H1 (cell line): ENCODE measurements around the gene EXD2. TPM values are rescaled to one million over a fixed set of nuclear protein-coding genes. Genes with fewer than 3 reads are reported as not detected.

ENCODE experiments used
- CTCF ChIA-PET: fragments of 300-600 bp; sonication (Branson Sonifier 250); formaldehyde crosslinking; loops from one replicate; lab custom pipeline; 2021; ENCODE audit not compliant: partially characterized antibody; lab: Charles Lee
- POLR2A ChIA-PET: fragments of 300-600 bp; sonication (Branson Sonifier 250); formaldehyde crosslinking; loops from one replicate; lab custom pipeline; 2021; ENCODE audit warnings: inconsistent platforms; ENCODE audit not compliant: partially characterized antibody; lab: Charles Lee
- DNase-seq, 2 experiments: peaks; one replicate each; pipeline versions ENCODE4 v3.0.0 to v3.0.0-alpha.2; 2010 to 2022; ENCODE audit warnings: low spot score in 2 of 2, low read depth in 1 of 2, mixed read lengths in 1 of 2
- FAIRE-seq: peaks from 2 replicates; lab custom pipeline; 2011; peaks lifted over from hg19 to GRCh38; lab: Jason Lieb, UNC
- H2AFZ ChIP-seq: 2 replicates; pipeline ENCODE4 v1.8.1; 2012; ENCODE audit warnings: low read length, inconsistent platforms
- H2AK5ac ChIP-seq: 2 replicates; pipeline ENCODE4 v1.6.1; 2013; ENCODE audit warnings: low read depth, low read length
- H2BK120ac ChIP-seq: replicated peaks from 2 replicates; pipeline ENCODE3; 2013; ENCODE audit warnings: low read depth, low read length, inconsistent platforms
- H2BK12ac ChIP-seq: 2 replicates; pipeline ENCODE4 v1.6.1; 2013; ENCODE audit warnings: low read depth, low read length
- H2BK15ac ChIP-seq: 2 replicates; pipeline ENCODE4 v1.6.1; 2013; ENCODE audit warnings: low read length
- H2BK20ac ChIP-seq: 2 replicates; pipeline ENCODE4 v1.6.1; 2013; ENCODE audit warnings: low read length
- H2BK5ac ChIP-seq: 2 replicates; pipeline ENCODE4 v1.6.1; 2013; ENCODE audit warnings: low read depth, low read length
- H3K14ac ChIP-seq: 2 replicates; pipeline ENCODE4 v1.6.1; 2013; ENCODE audit warnings: inconsistent platforms; ENCODE audit not compliant: insufficient read length
- H3K18ac ChIP-seq: 2 replicates; pipeline ENCODE4 v1.6.1; 2013; ENCODE audit warnings: low read length; ENCODE audit errors: extremely low read depth
- H3K23ac ChIP-seq: 2 replicates; pipeline ENCODE4 v1.6.1; 2013; ENCODE audit warnings: inconsistent platforms; ENCODE audit not compliant: insufficient read length
- H3K23me2 ChIP-seq: 2 replicates; pipeline ENCODE4 v1.6.1; 2013; ENCODE audit warnings: low read depth, low read length
- H3K27ac ChIP-seq: 2 replicates; pipeline ENCODE4 v1.6.1; 2011; ENCODE audit warnings: low read depth, low read length, inconsistent platforms
- H3K27me3 ChIP-seq, 4 experiments: replicated peaks in 1 of 4; 1 replicate in 1 of 4; 2 replicates in 3 of 4; pipeline versions ENCODE4 v1.6.1 to v1.8.1; 2011 to 2013; ENCODE audit warnings: low read length in 3 of 4, mild to moderate bottlenecking in 3 of 4, inconsistent platforms in 2 of 4, mixed read lengths in 2 of 4, moderate library complexity in 1 of 4; ENCODE audit not compliant: control insufficient read depth in 3 of 4, insufficient read depth in 3 of 4; ENCODE audit errors: extremely low read depth in 1 of 4
- H3K36me3 ChIP-seq, 4 experiments: 2 replicates each; pipeline versions ENCODE4 v1.6.1 to v1.8.1; 2011 to 2013; ENCODE audit warnings: mild to moderate bottlenecking in 4 of 4, low read length in 3 of 4, moderate library complexity in 2 of 4, control low read depth in 1 of 4, inconsistent platforms in 1 of 4; ENCODE audit not compliant: insufficient read depth in 4 of 4, control insufficient read depth in 2 of 4
- H3K4ac ChIP-seq: replicated peaks from 2 replicates; pipeline ENCODE3; 2013; ENCODE audit warnings: low read length, low read depth, mixed read lengths, inconsistent platforms; ENCODE audit not compliant: insufficient read length
- H3K4me1 ChIP-seq, 4 experiments: replicated peaks in 1 of 4; 1 replicate in 1 of 4; 2 replicates in 3 of 4; pipeline versions ENCODE4 v1.6.1 to v1.8.1; 2011 to 2013; ENCODE audit warnings: low read length in 3 of 4, inconsistent platforms in 2 of 4, mixed read lengths in 1 of 4; ENCODE audit not compliant: insufficient read depth in 4 of 4, control insufficient read depth in 3 of 4
- H3K4me2 ChIP-seq, 2 experiments: 2 replicates each; pipeline versions ENCODE4 v1.6.1 to v1.8.1; 2011 to 2013; ENCODE audit warnings: low read depth in 2 of 2, low read length in 2 of 2, control low read depth in 1 of 2, inconsistent platforms in 1 of 2, mild to moderate bottlenecking in 1 of 2; ENCODE audit not compliant: insufficient read depth in 1 of 2
- H3K4me3 ChIP-seq, 4 experiments: fragments of 200-600, 300-600 bp in 1 of 4; sonication (generic), shearing (Covaris generic), sonication (Bioruptor Twin) in 1 of 4; 2 replicates each; pipeline versions ENCODE4 v1.5.1 to v1.8.1; 2011 to 2016; ENCODE audit warnings: low read length in 4 of 4, low read depth in 3 of 4, control low read depth in 2 of 4, inconsistent platforms in 2 of 4, mild to moderate bottlenecking in 2 of 4, mixed read lengths in 1 of 4, moderate library complexity in 1 of 4; ENCODE audit not compliant: insufficient read depth in 2 of 4; ENCODE audit errors: extremely low read depth in 1 of 4
- H3K56ac ChIP-seq: replicated peaks from 2 replicates; pipeline ENCODE3; 2013; ENCODE audit warnings: low read depth, mild to moderate bottlenecking, mixed read lengths, low read length, inconsistent platforms; ENCODE audit not compliant: insufficient read length
- H3K79me1 ChIP-seq: 2 replicates; pipeline ENCODE4 v1.6.1; 2013; ENCODE audit warnings: low read depth, low read length, control low read depth
- H3K79me2 ChIP-seq, 2 experiments: 2 replicates each; pipeline versions ENCODE4 v1.6.1 to v1.8.1; 2012 to 2013; ENCODE audit warnings: low read length in 2 of 2, mild to moderate bottlenecking in 2 of 2, inconsistent platforms in 1 of 2; ENCODE audit not compliant: insufficient read depth in 2 of 2, control insufficient read depth in 1 of 2
- H3K9ac ChIP-seq, 4 experiments: replicated peaks in 1 of 4; 1 replicate in 1 of 4; 2 replicates in 3 of 4; pipeline versions ENCODE4 v1.6.1 to v1.8.1; 2011 to 2013; ENCODE audit warnings: low read depth in 3 of 4, low read length in 3 of 4, control low read depth in 2 of 4, mild to moderate bottlenecking in 2 of 4, moderate library complexity in 2 of 4, inconsistent platforms in 1 of 4; ENCODE audit errors: extremely low read depth in 1 of 4
- H3K9me3 ChIP-seq, 2 experiments: 2 replicates each; pipeline versions ENCODE4 v1.6.1 to v1.8.1; 2012 to 2013; ENCODE audit warnings: mild to moderate bottlenecking in 2 of 2, moderate library complexity in 2 of 2, control low read depth in 1 of 2, inconsistent platforms in 1 of 2, low read depth in 1 of 2, low read length in 1 of 2, mixed read lengths in 1 of 2; ENCODE audit not compliant: insufficient read depth in 2 of 2
- H4K20me1 ChIP-seq, 2 experiments: replicated peaks in 1 of 2; 2 replicates each; pipeline versions ENCODE3 to v1.8.1; 2011 to 2013; ENCODE audit warnings: inconsistent platforms in 2 of 2, low read length in 2 of 2, mild to moderate bottlenecking in 1 of 2; ENCODE audit not compliant: insufficient read depth in 2 of 2, control insufficient read depth in 1 of 2
- H4K5ac ChIP-seq: 2 replicates; pipeline ENCODE4 v1.6.1; 2013; ENCODE audit warnings: low read length, low read depth, mixed read lengths, inconsistent platforms; ENCODE audit not compliant: insufficient read length
- H4K8ac ChIP-seq: 2 replicates; pipeline ENCODE4 v1.8.0; 2013; ENCODE audit warnings: mild to moderate bottlenecking, moderate library complexity, low read length, inconsistent platforms; ENCODE audit not compliant: insufficient read depth; ENCODE audit errors: extremely low read depth
- H4K91ac ChIP-seq: replicated peaks from 2 replicates; pipeline ENCODE3; 2013; ENCODE audit warnings: low read length, mixed read lengths, inconsistent platforms; ENCODE audit not compliant: insufficient read length
- CREB1 ChIP-seq: IDR thresholded peaks from 2 replicates; pipeline ENCODE4 v1.6.1; 2012; ENCODE audit warnings: inconsistent platforms
- WGBS, 2 experiments: shearing (Covaris generic) in 1 of 2; methylation state at CpG; one replicate each; pipeline versions ENCODE4 v1.1.6 to v1.1.7; 2013 to 2015; ENCODE audit warnings: low lambda C conversion rate in 2 of 2, mixed read lengths in 2 of 2, inconsistent platforms in 1 of 2, low coverage in 1 of 2, missing lambda C conversion rate in 1 of 2; ENCODE audit not compliant: insufficient replicate concordance in 2 of 2, insufficient coverage in 1 of 2, insufficient read length in 1 of 2; ENCODE audit errors: extremely low coverage in 1 of 2, missing lambda C conversion rate in 1 of 2; 5-methylcytosine and 5-hydroxymethylcytosine counted together
- polyA plus RNA-seq, 7 experiments: library from polyadenylated mRNA; depleted of rRNA in 3 of 7; stranded (reverse) in 5 of 7; unstranded in 2 of 7; fragments of >200 nt in 5 of 7; fragments of 200-250 nt in 2 of 7; gene quantifications; 1 replicate in 5 of 7; 2 replicates in 1 of 7; 4 replicates in 1 of 7; pipeline versions ENCODE4 v1.2.1 to v1.2.3, GENCODE V29; 2011 to 2013; ENCODE audit warnings: missing spikeins in 2 of 7, mixed read lengths in 2 of 7
- total RNA-seq: library from RNA; stranded (reverse); fragmentation: NEBNext Ultra II Directional; extraction: Animal tissue kit (Norgen Biotek cat#: 25700); gene quantifications from 2 replicates; pipeline ENCODE4 v1.2.1, GENCODE V29; 2021

The EXD2 gene
- total and polyA plus RNA-seq, 2 of the 8 experiments (the other 6 are each of a cell fraction or from before 2014, with no cell fraction given) = 11.9 to 25.9 TPM

GRCh38 chr14:69281450-69282169, 90.3 kb downstream of the EXD2 start:
- DNase-seq (no peak), FAIRE-seq (no peak)
- Histone ChIP-seq H4K20me1 (no peaks in the 10 kb centered on the region), H3K14ac (no peak overlapping the region), H3K27ac (no peak overlapping the region), H3K4me3 (no peak overlapping the region), H2AFZ (no peak overlapping the region), H3K9me3 (no peaks in the 10 kb centered on the region), H3K9ac (no peak overlapping the region), H3K36me3 (no peaks in the 10 kb centered on the region), H3K4ac (no peak overlapping the region), H2BK5ac (no peak overlapping the region), H2BK120ac (no peak overlapping the region), H2AK5ac (no peak overlapping the region), H3K18ac (no peak overlapping the region), H4K8ac (no peak overlapping the region), H2BK20ac (no peak overlapping the region), H3K79me1 (no peaks in the 10 kb centered on the region), H3K23me2 (no peaks in the 10 kb centered on the region), H2BK15ac (no peak overlapping the region), H3K56ac (no peak overlapping the region), H3K4me1 (no peaks in the 10 kb centered on the region), H4K5ac (no peak overlapping the region), H2BK12ac (no peak overlapping the region), H3K23ac (no peak overlapping the region), H4K91ac (no peak overlapping the region), H3K4me2 (no peak overlapping the region), H3K27me3 (no peaks in the 10 kb centered on the region), H3K79me2 (no peaks in the 10 kb centered on the region)
- 88% methylated on average over 10 of the region's 10 CpGs; no CpG with 5 or more reads in 1 of the 2 experiments for WGBS, 2 experiments
- ChIA-PET CTCF (interaction anchor here (0.9 to 3.3 kb wide), 12 partner anchors 9 to 81 kb away, joined by 3 to 21 read pairs (median 6); no protein-coding TSS in a partner anchor), POLR2A (interaction anchor here (1.1 kb wide), 1 partner anchor 67 kb away, joined by 3 read pairs; no protein-coding TSS in a partner anchor)
- no peak for TF ChIP-seq CREB1
